DOHH2 (cell line): ENCODE measurements around the gene C19orf53.

Experiments used
- H3F3A ChIP-seq: fragments of 200-600 bp; sonication (generic), shearing (Covaris generic); 2 replicates; pipeline ENCODE4 v1.6.0; 2016; ENCODE audit warnings: antibody characterized with exemption, mild to moderate bottlenecking; ENCODE audit not compliant: control insufficient read depth, insufficient read depth
- H3K27ac ChIP-seq: fragments of 200-600 bp; sonication (generic); 2 replicates; pipeline ENCODE4 v1.5.1; 2014; ENCODE audit warnings: low read depth, mild to moderate bottlenecking, low read length, moderate library complexity
- H3K27me3 ChIP-seq: fragments of 200-600 bp; sonication (generic); 2 replicates; pipeline ENCODE4 v1.6.1; 2014; ENCODE audit warnings: mild to moderate bottlenecking, low read length, mixed read lengths; ENCODE audit not compliant: control insufficient read depth
- H3K36me3 ChIP-seq: fragments of 200-600 bp; sonication (generic); 2 replicates; pipeline ENCODE4 v1.6.1; 2014; ENCODE audit warnings: mild to moderate bottlenecking, low read length, moderate library complexity, mixed read lengths; ENCODE audit not compliant: control insufficient read depth
- H3K4me1 ChIP-seq: fragments of 200-600 bp; sonication (generic); 2 replicates; pipeline ENCODE4 v1.6.1; 2014; ENCODE audit warnings: mild to moderate bottlenecking, low read length, mixed read lengths; ENCODE audit not compliant: control insufficient read depth
- H3K4me2 ChIP-seq: fragments of 200-600 bp; sonication (generic); 2 replicates; pipeline ENCODE4 v1.6.0; 2014; ENCODE audit warnings: mild to moderate bottlenecking, low read length, moderate library complexity
- H3K4me3 ChIP-seq: fragments of 200-600 bp; sonication (generic); 2 replicates; pipeline ENCODE4 v1.5.1; 2014; ENCODE audit warnings: mild to moderate bottlenecking, low read length, mixed read lengths
- H3K79me2 ChIP-seq: fragments of 200-600 bp; sonication (generic); 2 replicates; pipeline ENCODE4 v1.6.1; 2014; ENCODE audit warnings: mild to moderate bottlenecking, low read length, mixed read lengths; ENCODE audit not compliant: control insufficient read depth
- H3K9me2 ChIP-seq: fragments of 200-600 bp; sonication (generic); replicated peaks from 2 replicates; pipeline ENCODE4 v1.6.1; 2014; ENCODE audit warnings: mild to moderate bottlenecking, low read length, mixed read lengths; ENCODE audit not compliant: control insufficient read depth
- H3K9me3 ChIP-seq: fragments of 200-600 bp; sonication (generic); 2 replicates; pipeline ENCODE4 v1.6.1; 2014; ENCODE audit warnings: antibody characterized with exemption, low read length, mixed read lengths; ENCODE audit not compliant: control insufficient read depth, insufficient read depth
- H4K20me1 ChIP-seq: fragments of 200-600 bp; sonication (generic); 2 replicates; pipeline ENCODE4 v1.6.0; 2014; ENCODE audit warnings: low read depth, mild to moderate bottlenecking, antibody characterized with exemption, low read length, moderate library complexity; ENCODE audit not compliant: control insufficient read depth, insufficient read depth
- CTCF ChIP-seq: fragments of 200-600 bp; sonication (generic); IDR thresholded peaks from one replicate; pipeline ENCODE4 v1.5.1; 2014; ENCODE audit warnings: antibody characterized with exemption, mild to moderate bottlenecking, low read depth, low read length; ENCODE audit not compliant: poor library complexity, severe bottlenecking
- EZH2phosphoT487 ChIP-seq: fragments of 200-600 bp; sonication (generic); IDR thresholded peaks from 2 replicates; pipeline ENCODE4 v1.6.1; 2017; ENCODE audit warnings: borderline replicate concordance, mild to moderate bottlenecking, antibody characterized with exemption, low read length, moderate library complexity, mixed read lengths

The C19orf53 gene

DNA sequence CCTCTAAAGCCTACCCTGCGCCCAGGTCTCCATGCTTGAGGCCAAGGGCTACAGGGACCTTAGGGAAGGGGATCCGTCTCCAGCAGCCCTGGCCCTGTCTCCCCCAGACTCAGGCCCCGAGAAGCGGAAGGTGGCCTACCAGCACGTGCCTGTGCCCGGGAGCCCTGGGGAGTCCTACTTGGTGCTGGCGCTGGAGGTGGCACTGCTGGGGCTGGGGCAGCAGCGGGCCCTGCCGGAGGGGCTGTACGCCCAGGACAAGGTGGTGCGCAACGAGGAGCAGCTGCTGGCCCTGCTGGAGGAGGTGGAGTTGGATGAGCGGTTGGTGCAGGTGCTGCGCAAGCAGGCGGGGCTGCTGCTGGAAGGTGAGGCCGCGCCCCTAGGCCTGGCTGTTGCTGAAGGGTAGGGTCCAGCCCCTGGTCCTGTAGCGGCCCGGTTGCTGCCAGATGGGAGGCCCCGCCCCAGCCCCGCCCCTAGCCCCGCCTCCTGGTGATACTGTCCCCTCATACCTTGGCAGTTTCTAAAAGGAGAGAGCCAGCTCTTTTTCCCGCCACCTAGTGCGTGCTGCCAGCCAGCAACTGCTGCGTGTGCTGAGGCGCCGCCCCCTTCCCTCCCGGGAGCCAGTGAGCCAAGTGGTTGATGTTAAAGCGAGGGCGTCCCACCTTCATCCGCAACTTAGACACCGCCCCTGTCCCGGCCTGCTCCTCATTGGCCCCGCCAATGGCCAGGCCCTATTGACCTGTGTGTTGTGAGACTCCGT is 43.5 kb downstream of the C19orf53 start:
- Histone ChIP-seq H3K4me3 (no peak overlapping the region), H3K4me2 (no peak overlapping the region), H3F3A (peaks cover 3% of the 10 kb centered on the region; the same call in 1 of the 2 replicates), H4K20me1 (no peaks in the 10 kb centered on the region), H3K4me1 (peaks cover 17% of the 10 kb centered on the region), H3K27ac (no peak overlapping the region), H3K36me3 (peaks cover 3% of the 10 kb centered on the region; the same call in 1 of the 2 replicates), H3K9me2 (no peaks in the 10 kb centered on the region), H3K27me3 (no peaks in the 10 kb centered on the region), H3K79me2 (no peaks in the 10 kb centered on the region), H3K9me3 (no peaks in the 10 kb centered on the region)
- no peak for TF ChIP-seq CTCF
- TF ChIP-seq EZH2phosphoT487: no peak

GRCh38 chr19:13819238-13819637 is 45.0 kb downstream of the C19orf53 start:
- Histone ChIP-seq H3K4me1 (peaks cover 29% of the 10 kb centered on the region), H3K9me3 (no peaks in the 10 kb centered on the region)

GRCh38 chr19:13821292-13821691 is 47.0 kb downstream of the C19orf53 start:
- H3K79me2 ChIP-seq: no peaks in the 10 kb centered on the region
- H3K9me3 ChIP-seq: no peaks in the 10 kb centered on the region
- H3K27ac ChIP-seq: peak overlapping the region; percentile 67; the same call in 1 of the 2 replicates

More at GRCh38 chr19:13819238-13819637, 45.0 kb downstream of the C19orf53 start:
- Histone ChIP-seq H3K4me3 (no peak overlapping the region), H3F3A (peaks cover 3% of the 10 kb centered on the region; the same call in 1 of the 2 replicates), H3K27me3 (no peaks in the 10 kb centered on the region), H3K27ac (no peak overlapping the region), H4K20me1 (no peaks in the 10 kb centered on the region), H3K9me2 (no peaks in the 10 kb centered on the region), H3K4me2 (no peak overlapping the region), H3K79me2 (no peaks in the 10 kb centered on the region), H3K36me3 (peaks cover 3% of the 10 kb centered on the region; the same call in 1 of the 2 replicates)
- TF ChIP-seq EZH2phosphoT487 (no peak), CTCF (no peak)

More at GRCh38 chr19:13821292-13821691, 47.0 kb downstream of the C19orf53 start:
- no peaks in the 10 kb centered on the region for H3K9me2 ChIP-seq
- peaks cover 3% of the 10 kb centered on the region; the same call in 1 of the 2 replicates for H3F3A ChIP-seq
- H3K4me3 ChIP-seq: no peak overlapping the region
- peak overlapping the region; percentile 56 for H3K4me2 ChIP-seq
- H3K27me3 ChIP-seq: no peaks in the 10 kb centered on the region
- no peak for TF ChIP-seq EZH2phosphoT487
- TF ChIP-seq CTCF: no peak
- peaks cover 3% of the 10 kb centered on the region; the same call in 1 of the 2 replicates for H3K36me3 ChIP-seq
- peaks cover 34% of the 10 kb centered on the region for H3K4me1 ChIP-seq
- no peaks in the 10 kb centered on the region for H4K20me1 ChIP-seq
